IPS DF 4.7 (cell line): ENCODE measurements around the gene SETBP1.

Experiments
- DNase-seq: peaks from one replicate; pipeline ENCODE4 v3.0.0-alpha.2; 2013; ENCODE audit warnings: low spot score; ENCODE audit errors: extremely low read depth

SETBP1 gene

GRCh38 chr18:44866103-44866502, 185.4 kb downstream of the SETBP1 start:
- no peak for DNase-seq

- DNase-seq: no peak
Observed at GRCh38 chr18:44869533-44869932, 188.8 kb downstream of the SETBP1 start.

- DNase-seq: no peak
Observed at GRCh38 chr18:44870631-44871502, 190.2 kb downstream of the SETBP1 start.

GRCh38 chr18:44871771-44872170, 191.1 kb downstream of the SETBP1 start:
- no peak for DNase-seq

GRCh38 chr18:44876024-44876423, 195.3 kb downstream of the SETBP1 start:
- DNase-seq: no peak

DNA sequence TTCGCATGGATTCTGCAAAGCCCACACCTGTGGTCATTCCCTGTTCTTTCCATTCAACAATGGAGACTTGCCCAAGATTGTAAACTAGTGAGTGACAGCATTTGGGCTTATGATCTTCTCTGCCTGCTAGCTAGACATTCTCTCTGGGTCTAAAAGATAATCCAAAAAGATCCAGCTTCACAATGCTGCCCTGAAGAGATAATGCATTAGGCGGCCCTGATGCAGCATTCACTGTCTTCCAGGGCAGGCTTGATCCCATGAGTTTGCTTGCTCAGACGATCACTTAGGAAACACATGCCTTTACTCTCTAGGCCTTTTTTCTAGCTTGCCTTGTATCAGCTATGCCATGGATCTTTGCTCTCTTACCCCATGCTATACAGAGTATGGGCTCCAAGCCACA, 196.1 kb downstream of the SETBP1 start:
- no peak for DNase-seq

GRCh38 chr18:44878335-44878734, 197.6 kb downstream of the SETBP1 start:
- no peak for DNase-seq

- no peak for DNase-seq
Observed at GRCh38 chr18:44880170-44880569, 199.5 kb downstream of the SETBP1 start.

DNA sequence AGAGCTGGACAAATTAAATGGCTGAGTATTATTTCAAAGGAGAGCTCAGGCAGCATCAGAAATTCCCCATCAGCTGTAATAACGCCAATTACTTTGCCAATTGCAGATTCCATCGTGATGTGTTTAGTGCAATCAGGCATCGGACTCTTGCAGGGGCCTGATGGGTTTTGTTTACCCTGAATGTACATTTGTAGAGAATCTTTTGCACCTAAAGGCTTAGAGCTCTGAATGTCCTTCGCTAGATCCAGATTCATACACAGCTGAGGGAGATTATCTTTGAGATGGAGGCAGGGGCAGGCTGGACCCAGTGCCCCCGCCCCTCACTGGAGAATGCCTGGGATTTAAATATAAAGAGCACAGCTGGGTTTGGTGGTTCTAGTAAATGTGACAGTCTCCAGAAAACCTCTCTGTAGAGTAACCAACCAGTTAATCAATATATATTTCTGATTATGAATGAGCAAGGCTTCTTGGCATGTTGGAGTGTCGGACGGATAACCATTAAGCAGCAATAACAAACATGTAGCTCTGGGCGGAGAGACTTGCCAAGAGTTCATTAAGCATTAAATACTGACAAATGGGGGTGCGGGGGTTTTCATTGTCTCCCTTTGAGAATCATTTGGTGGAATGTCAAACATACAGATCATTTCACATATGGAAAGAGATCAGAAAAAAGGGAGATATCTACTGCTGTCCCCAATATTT, 200.9 kb downstream of the SETBP1 start:
- no peak for DNase-seq

GRCh38 chr18:44882163-44882868, 201.6 kb downstream of the SETBP1 start:
- no peak for DNase-seq

- no peak for DNase-seq
Observed at GRCh38 chr18:44883671-44884070, 203.0 kb downstream of the SETBP1 start.

- no peak for DNase-seq
Observed at GRCh38 chr18:44884431-44884830, 203.7 kb downstream of the SETBP1 start.

- DNase-seq: no peak
Observed at GRCh38 chr18:44885507-44885906, 204.8 kb downstream of the SETBP1 start.

- DNase-seq: no peak
Observed at GRCh38 chr18:44887227-44887631, 206.5 kb downstream of the SETBP1 start.

DNA sequence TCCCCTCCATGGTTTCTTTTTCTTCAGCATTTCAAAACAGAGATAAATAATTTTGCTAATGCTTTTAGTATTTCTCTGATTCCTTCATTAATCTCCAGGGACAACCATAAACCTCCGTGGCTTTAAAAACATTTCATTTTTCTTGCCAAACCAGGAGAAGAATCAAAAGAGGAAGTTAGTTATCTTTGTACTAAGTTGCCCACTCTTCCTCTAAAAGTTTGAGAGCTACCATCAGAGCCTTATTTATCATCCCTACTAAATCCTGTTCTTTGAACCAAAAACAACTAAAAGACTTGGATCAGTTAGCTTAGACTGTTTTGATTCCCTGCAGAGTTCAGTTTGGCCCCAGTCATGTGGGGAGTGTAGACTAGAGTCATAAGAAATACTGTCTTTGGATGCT, 208.4 kb downstream of the SETBP1 start:
- DNase-seq: no peak

DNA sequence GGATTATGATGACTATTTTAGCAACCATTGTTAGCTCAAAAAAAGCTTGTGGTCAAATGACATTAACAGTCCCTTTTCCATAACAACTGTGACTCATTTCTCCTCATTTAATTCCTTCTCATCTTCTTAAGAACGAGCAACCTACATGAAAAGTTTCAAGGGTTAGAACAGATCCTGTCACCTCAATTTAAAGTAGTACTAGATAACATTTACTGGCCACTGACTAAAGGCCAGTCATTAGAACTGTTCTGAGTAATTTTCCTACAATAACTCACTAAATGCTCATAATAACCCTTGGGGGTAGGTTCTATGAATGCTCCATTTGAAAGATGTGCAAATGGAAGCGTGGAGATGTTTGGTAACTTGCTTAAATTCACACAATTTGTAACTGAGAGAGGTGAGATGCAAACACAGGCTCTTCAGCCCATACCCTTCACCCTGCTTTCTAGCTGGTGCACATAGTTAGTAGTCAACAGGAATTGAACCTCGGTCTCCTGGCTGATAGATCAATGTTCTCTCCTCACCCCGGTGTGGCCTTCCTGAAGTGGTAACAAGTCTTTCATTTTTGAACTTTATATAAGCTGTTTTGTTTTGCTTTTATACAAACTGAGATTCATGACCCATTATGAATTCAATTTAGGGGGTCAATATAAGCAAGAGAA, 212.5 kb downstream of the SETBP1 start:
- DNase-seq: no peak

DNA sequence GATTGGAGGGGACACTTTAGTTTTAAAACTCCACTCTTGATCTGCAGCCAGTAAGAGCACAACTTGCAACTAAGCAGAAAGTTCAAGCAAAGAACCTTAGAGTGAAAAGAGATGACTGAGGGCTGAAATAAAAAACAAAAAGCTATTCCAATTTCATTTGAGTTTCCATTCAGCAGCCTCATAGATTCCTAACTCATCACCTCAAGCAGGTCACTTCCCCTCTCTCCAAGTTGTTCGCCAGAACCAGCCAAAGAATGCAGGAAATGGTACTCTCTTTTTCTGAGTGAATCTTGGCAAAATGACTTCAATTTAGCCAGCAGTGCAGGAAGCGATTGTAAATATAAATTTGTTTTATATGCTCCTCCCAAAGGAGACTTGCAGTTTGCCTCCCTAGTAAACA, 213.3 kb downstream of the SETBP1 start:
- no peak for DNase-seq

DNA sequence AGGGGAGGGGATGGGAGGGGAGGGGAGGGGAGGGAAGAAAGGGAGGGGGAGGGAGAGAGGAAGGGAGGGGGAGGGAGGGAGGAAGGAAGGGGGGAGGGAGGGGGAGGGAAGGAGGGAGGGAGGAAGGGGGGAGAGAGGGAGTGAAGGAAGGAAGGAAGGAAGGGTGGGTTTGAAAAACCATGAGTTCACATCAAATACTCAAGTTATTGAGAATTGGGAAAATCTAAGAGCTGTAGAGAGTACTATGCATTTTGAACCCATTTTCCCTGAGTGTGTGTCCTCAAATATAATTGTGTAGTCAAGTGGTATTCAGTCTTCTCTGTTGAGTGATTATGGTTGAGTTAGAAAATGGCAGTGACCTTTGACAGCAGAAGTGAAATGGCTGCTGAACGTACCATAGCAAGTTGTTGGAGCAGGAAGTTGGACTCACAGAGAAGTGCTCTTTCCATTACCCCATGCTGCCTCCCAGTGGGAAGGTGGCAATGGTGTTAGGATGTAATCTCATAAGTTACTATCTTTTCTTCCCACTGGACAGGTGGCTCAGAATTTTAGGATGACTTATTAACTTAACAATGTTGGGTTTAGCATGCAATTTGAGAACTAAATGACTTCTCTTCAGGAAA, 214.6 kb downstream of the SETBP1 start:
- no peak for DNase-seq

- no peak for DNase-seq
Observed at GRCh38 chr18:44896846-44897245, 216.2 kb downstream of the SETBP1 start.

- DNase-seq: no peak
Observed at GRCh38 chr18:44897411-44897810, 216.7 kb downstream of the SETBP1 start.

DNA sequence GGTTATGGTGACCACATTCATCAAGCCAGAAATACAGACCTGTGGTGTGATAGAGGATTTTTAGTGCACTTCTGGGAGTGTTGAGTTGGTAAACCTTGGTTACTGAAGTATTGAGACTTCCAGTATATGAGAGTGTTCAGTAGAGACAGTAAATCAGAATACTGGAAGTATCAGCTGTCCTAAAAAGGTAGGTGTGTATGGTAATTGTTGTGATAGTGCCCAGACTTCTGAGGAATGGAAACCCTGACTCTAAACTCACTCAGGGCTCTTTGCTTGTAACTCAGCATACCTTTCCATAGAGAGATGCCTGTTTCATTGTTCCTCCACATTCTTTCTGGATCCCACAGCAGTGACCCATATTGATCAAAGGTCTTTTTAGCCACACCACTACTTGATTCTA, 217.1 kb downstream of the SETBP1 start:
- DNase-seq: no peak
